Stimulated activated CD4-positive, alpha-beta T cell treated with anti-CD3 and anti-CD28 coated beads, Interleukin-4, amount 100 ng/mL, for 4 hours (primary cell): ENCODE data around the gene GPBP1.
"Not testable (repeated sequence)": the region's sequence is repeated elsewhere in the genome, so short reads cannot be mapped to it uniquely, and the experiment has no call there.

ENCODE experiments used
- DNase-seq, 2 experiments: peaks; one replicate each; pipeline ENCODE4 v3.0.0-alpha.2; 2020

Gene GPBP1

DNA sequence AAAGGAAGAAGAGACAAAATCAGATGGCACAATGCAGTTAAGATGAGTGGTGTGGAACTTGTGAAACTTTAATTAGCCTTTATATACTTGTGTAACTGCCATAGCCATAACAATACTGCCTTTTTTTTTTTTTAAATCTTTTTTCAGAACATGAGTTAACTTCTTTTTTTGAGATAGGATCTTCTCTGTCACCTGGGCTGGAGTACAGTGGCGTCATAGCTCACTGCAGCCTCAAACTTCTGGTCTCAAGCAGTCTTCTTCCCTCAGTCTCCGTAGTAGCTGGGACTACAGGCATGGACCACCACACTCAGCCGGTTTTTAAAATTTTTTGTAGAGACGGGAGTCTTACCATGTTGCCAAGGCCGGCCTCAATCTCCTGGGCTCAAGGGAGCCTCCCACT lies 37.2 kb downstream of the GPBP1 start:
- no peak for DNase-seq

GRCh38 chr5:57215629-57216195 lies 41.9 kb downstream of the GPBP1 start:
- no peak for DNase-seq

DNA sequence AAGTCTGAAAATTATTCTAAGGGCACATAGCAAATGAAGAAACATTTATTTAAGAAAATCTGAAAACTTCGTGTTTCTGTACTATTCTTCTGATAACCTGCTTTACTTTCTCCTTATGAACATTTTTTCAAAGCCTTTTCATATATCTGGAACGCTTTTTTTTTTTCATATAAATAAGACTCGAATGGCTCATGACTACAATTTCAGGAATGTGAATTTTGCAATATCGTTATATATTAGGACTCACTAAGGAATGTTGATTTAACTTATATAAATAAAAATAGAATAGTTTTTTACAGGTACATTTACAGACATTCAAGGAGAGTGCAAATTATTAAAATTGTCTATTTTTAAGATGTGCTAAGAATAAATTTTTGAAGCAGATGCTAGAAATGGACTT lies 42.9 kb downstream of the GPBP1 start:
- no peak for DNase-seq

DNA sequence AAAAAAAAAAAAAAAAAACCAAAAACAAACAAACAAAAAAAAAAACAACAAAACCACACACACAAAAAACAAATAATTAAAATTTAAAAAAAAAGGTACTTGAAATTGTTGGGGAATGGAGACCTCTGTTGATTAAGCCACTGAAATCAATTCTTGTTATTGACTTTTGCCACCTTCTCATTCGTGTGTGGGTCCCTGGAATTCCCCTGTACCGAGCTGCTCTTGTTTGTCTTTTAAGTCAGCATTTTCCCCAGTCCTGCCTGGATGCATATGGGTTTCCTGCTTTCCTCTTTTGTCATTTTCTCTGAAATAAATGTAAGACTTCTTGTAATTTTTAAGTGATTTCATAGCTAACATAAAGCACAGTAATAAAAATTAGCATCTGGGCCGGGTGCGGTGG lies 45.5 kb downstream of the GPBP1 start:
- no peak for DNase-seq

DNA sequence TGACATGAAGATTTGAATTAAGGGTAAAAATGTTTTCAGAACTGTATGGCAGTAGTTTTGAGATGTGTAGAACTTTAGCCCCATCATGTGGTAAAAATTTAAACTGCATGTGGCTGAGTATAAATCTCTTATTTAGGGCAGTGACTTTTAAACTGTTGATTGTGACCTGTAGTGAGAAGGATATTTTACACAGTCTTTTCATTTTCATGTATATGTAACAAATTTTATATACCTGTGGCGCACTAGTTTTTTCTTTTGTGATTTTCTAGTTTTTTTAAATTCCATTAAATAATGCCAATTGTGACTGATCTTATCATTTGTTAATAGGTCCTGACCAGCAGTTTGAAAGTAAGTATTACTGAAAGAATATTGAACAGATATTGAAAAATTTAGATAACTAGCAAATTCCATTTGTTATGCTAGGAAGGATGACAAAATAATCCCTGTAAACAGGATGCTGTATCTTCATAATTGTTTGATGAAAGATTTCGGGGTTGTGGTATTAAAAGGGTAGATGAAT lies 47.2 kb downstream of the GPBP1 start:
- no peak for DNase-seq

- no peak for DNase-seq
Measured at GRCh38 chr5:57225553-57225952, 51.7 kb downstream of the GPBP1 start.

- DNase-seq, result no peak
Measured at GRCh38 chr5:57229313-57229712, 55.5 kb downstream of the GPBP1 start.

DNA sequence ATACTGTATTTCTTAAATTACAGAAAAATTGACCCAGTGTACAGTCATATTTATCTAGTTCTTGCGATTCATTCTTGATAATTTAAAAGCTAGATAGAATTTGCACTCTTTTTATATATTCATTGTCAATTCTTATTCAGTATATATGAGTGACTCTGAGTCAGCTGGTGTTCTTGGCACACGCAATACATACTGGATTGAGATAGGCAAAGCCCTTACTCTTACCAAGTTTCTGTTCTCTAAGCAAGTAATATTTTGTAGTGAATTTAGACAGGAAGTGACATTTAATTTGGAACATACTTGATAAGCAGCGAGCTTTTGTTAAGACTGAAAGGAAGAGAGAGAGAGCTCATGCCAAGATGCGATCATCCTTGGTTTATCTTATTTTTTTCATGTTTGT lies 57.7 kb downstream of the GPBP1 start:
- no peak for DNase-seq

- DNase-seq, result no peak
Measured at GRCh38 chr5:57232293-57233033, 58.6 kb downstream of the GPBP1 start.

GRCh38 chr5:57243286-57244137 lies 69.7 kb downstream of the GPBP1 start:
- no peak for DNase-seq

- DNase-seq, result no peak
Measured at GRCh38 chr5:57244331-57244730, 70.5 kb downstream of the GPBP1 start.

- DNase-seq, result no peak
Measured at GRCh38 chr5:57246426-57246825, 72.6 kb downstream of the GPBP1 start.

DNA sequence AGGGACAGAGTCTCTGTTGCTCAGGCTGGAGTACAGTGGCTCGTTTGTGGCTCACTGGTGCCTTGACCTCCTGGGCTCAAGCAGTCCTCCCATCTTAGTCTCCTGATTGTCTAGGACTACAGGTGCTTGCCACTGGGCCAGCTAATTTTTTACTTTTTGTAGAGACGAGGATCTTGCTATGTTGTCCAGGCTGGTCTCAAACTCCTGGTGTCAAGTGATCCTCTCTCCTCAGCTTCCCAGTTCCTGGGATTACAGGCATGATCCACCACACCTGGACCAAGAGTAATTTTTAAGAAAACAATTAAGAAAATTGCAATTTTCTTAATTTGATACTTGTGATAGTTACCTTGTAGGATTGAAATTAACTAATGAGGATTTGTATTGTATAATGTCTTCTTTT lies 73.9 kb downstream of the GPBP1 start:
- no peak for DNase-seq

- no peak for DNase-seq
Measured at GRCh38 chr5:57249265-57249874, 75.5 kb downstream of the GPBP1 start.

GRCh38 chr5:57258052-57258451 lies 84.2 kb downstream of the GPBP1 start:
- DNase-seq, result no peak

GRCh38 chr5:57258943-57259342 lies 85.1 kb downstream of the GPBP1 start:
- no peak for DNase-seq

GRCh38 chr5:57259704-57260103 lies 85.8 kb downstream of the GPBP1 start:
- DNase-seq, result no peak

DNA sequence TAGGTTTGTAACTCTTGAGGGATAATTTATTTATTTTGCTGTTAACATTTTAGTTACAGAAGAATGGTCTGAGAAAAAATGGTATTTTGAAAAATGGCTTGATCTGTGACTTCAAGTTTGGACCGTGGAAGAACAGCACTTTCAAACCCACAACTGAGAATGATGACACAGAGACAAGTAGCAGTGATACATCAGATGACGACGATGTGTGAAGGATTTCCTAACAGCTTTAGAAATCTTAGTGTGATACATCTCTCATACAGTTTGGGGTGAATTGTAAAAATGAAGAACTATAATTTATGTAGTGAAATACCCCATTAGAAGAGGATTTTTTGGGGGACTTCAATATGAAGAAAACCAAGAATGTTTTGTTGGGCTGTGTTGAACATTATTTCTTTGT lies 88.7 kb downstream of the GPBP1 start:
- DNase-seq, result no peak

DNA sequence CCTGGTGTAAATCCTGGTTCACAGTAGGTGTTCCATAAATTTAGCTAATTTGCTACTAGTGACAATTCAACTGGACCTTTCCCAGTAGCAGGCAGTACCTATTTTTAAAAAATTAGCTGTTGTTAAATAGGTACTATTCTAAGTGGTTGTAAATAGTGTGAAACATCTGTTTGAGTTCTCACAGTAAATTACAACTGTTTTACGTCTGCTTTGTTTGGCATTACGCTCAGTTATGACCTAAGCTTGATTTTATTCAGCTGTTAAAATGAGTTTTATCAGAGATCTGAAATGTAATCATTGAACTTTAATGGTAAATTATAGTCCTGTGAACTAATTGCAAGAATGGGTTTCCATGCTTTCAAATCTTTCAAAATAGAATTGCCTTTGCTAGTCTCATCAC lies 93.9 kb downstream of the GPBP1 start:
- DNase-seq, result no peak

GRCh38 chr5:57276353-57276752 lies 102.5 kb downstream of the GPBP1 start:
- no peak for DNase-seq

DNA sequence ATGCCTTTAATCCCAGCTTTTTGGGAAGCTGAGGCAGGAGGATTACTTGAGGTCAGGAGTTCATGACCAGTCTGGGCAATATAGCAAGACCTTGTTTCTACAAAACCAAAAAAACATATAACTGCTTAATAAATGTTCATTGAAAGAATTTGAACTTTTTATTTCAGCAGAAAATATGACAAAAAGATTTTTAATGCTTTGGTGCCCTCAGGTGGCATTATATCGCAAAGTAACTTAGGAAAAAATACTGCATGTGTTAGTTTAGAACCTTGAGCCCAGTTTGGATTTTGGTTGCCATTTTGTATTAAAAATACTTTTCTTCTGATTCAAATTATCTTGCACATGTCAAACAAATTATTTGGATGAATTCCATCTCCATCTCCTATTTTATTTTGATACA lies 103.2 kb downstream of the GPBP1 start:
- DNase-seq, result no peak

- no peak for DNase-seq
Measured at GRCh38 chr5:57280853-57281252, 107.0 kb downstream of the GPBP1 start.

- DNase-seq, result not testable (repeated sequence)
Measured at GRCh38 chr5:57285084-57285483, 111.2 kb downstream of the GPBP1 start.
